K562 (cell line): ENCODE data around the gene MCCD1. TPM values are rescaled to one million over a fixed set of nuclear protein-coding genes. Genes with fewer than 3 reads are reported as not detected.

Source experiments
- BMI1 ChIP-seq: fragments of 150-350 bp; IDR thresholded peaks from 2 replicates; pipeline ENCODE4 v1.6.1; 2014; ENCODE audit warnings: low read length
- BRCA1 ChIP-seq, 2 experiments: fragments of 450-650 bp in 1 of 2; sonication (generic) in 1 of 2; formaldehyde crosslinking in 1 of 2; IDR thresholded peaks; 2 replicates each; pipeline versions ENCODE4 v1.5.0 to v1.6.1; 2017 to 2020; ENCODE audit warnings: mild to moderate bottlenecking in 1 of 2, missing genetic modification reagents in 1 of 2
- BRD9 ChIP-seq: fragments of 450-650 bp; IDR thresholded peaks from 2 replicates; pipeline ENCODE4 v1.6.1; 2018; ENCODE audit warnings: low read depth; ENCODE audit not compliant: partially characterized antibody
- CAMTA2 ChIP-seq: fragments of 250-450 bp; sonication (Bioruptor Pico); conservative IDR thresholded peaks from 2 replicates; pipeline ENCODE4 v1.5.1; 2022
- CCAR2 ChIP-seq: fragments of 200-400 bp; formaldehyde crosslinking; IDR thresholded peaks from 2 replicates; pipeline ENCODE4 v1.6.1; 2017; ENCODE audit warnings: mild to moderate bottlenecking, low read depth, low read length
- CHD4 ChIP-seq: fragments of 200-600 bp; sonication (generic); IDR thresholded peaks from 3 replicates; pipeline ENCODE4 v1.6.1; 2012; ENCODE audit warnings: low read depth, mild to moderate bottlenecking, mixed read lengths, low read length, inconsistent platforms; ENCODE audit not compliant: insufficient read depth, insufficient replicate concordance, poor library complexity, severe bottlenecking
- DLX4 ChIP-seq: fragments of 250-450 bp; sonication (Bioruptor Pico); IDR thresholded peaks from 2 replicates; pipeline ENCODE4 v1.6.1; 2021; ENCODE audit warnings: mild to moderate bottlenecking
- HOXB6 ChIP-seq: fragments of 250-450 bp; sonication (Bioruptor Pico); IDR thresholded peaks from 2 replicates; pipeline ENCODE4 v1.5.1; 2022; ENCODE audit warnings: mild to moderate bottlenecking, borderline replicate concordance
- MTA3 ChIP-seq: fragments of 450-650 bp; formaldehyde crosslinking; IDR thresholded peaks from 2 replicates; pipeline ENCODE4 v1.6.1; 2017; ENCODE audit warnings: mild to moderate bottlenecking, borderline replicate concordance
- MXI1 ChIP-seq: IDR thresholded peaks from 2 replicates; pipeline ENCODE4 v1.6.1; 2011; ENCODE audit warnings: low read depth, mild to moderate bottlenecking, improper control_type of control experiment, low read length
- SRSF3 ChIP-seq: fragments of 200-400 bp; formaldehyde crosslinking; IDR thresholded peaks from 2 replicates; pipeline ENCODE4 v1.6.1; 2016; ENCODE audit warnings: mild to moderate bottlenecking, low read length, moderate library complexity; ENCODE audit not compliant: insufficient read depth
- ZFPM2 ChIP-seq: fragments of 250-450 bp; sonication (Bioruptor Pico); IDR thresholded peaks from 2 replicates; pipeline ENCODE4 v1.5.1; 2022; ENCODE audit warnings: mild to moderate bottlenecking
- ZNF174 ChIP-seq: fragments of 250-450 bp; sonication (Bioruptor Pico); IDR thresholded peaks from 2 replicates; pipeline ENCODE4 v1.4.0; 2020; ENCODE audit warnings: mild to moderate bottlenecking
- ZNF444 ChIP-seq: fragments of 250-450 bp; sonication (Bioruptor Pico); IDR thresholded peaks from 2 replicates; pipeline ENCODE4 v1.4.0; 2020; ENCODE audit warnings: mild to moderate bottlenecking, moderate library complexity
- polyA plus RNA-seq, 8 experiments: library from polyadenylated mRNA; depleted of rRNA in 4 of 8; stranded (reverse) in 5 of 8; unstranded in 3 of 8; fragments of >200 nt; fragmentation: Nextera tagmentation in 2 of 8; fragmentation: Illumina TruSeq in 1 of 8; extraction: Ambion mirVana in 2 of 8; extraction: Trizol in 1 of 8; gene quantifications; 2 replicates each; pipeline versions ENCODE4 v1.2.1 to v1.2.3, GENCODE V29; 2011 to 2014; ENCODE audit warnings: inconsistent platforms in 1 of 8, missing spikeins in 1 of 8
- total RNA-seq, 7 experiments: library from RNA; depleted of rRNA in 6 of 7; stranded (reverse); fragments of >200 nt in 6 of 7; fragmentation: Illumina TruSeq in 2 of 7; extraction: Trizol in 2 of 7; gene quantifications; 2 replicates each; pipeline versions ENCODE4 v1.2.1 to v1.2.3, GENCODE V29; 2011 to 2021; ENCODE audit warnings: low replicate concordance in 1 of 7
- TF ChIP-seq, protein P1 (sequence below): fragments of 250-450 bp; sonication (Bioruptor Pico); IDR thresholded peaks from 2 replicates; pipeline ENCODE4 v1.8.0; 2022; ENCODE audit warnings: inconsistent platforms
- TF ChIP-seq, protein P2 (sequence below), 3 experiments: fragments of 200-800 bp in 1 of 3; sonication (Bioruptor generic) in 1 of 3; sonication (generic) in 1 of 3; formaldehyde crosslinking in 1 of 3; IDR thresholded peaks; 2 replicates each; pipeline versions ENCODE4 v1.6.1 to v1.8.0; 2016 to 2022; ENCODE audit warnings: mild to moderate bottlenecking in 2 of 3, missing compliant biosample characterization in 2 of 3, missing genetic modification characterization in 2 of 3, missing genetic modification reagents in 1 of 3
- TF ChIP-seq, protein P3 (sequence below): sonication (generic); formaldehyde crosslinking; IDR thresholded peaks from 2 replicates; pipeline ENCODE4 v1.8.1; 2023; ENCODE audit warnings: mild to moderate bottlenecking, missing genetic modification reagents
- TF ChIP-seq, protein P4 (sequence below): sonication (generic); formaldehyde crosslinking; IDR thresholded peaks from 2 replicates; pipeline ENCODE4 v1.8.1; 2023; ENCODE audit warnings: mild to moderate bottlenecking, missing genetic modification reagents

MCCD1 gene
- total and polyA plus RNA-seq, 9 of the 15 experiments (the other 6 are each of a cell fraction or from before 2014, with no cell fraction given) = not detected

DNA sequence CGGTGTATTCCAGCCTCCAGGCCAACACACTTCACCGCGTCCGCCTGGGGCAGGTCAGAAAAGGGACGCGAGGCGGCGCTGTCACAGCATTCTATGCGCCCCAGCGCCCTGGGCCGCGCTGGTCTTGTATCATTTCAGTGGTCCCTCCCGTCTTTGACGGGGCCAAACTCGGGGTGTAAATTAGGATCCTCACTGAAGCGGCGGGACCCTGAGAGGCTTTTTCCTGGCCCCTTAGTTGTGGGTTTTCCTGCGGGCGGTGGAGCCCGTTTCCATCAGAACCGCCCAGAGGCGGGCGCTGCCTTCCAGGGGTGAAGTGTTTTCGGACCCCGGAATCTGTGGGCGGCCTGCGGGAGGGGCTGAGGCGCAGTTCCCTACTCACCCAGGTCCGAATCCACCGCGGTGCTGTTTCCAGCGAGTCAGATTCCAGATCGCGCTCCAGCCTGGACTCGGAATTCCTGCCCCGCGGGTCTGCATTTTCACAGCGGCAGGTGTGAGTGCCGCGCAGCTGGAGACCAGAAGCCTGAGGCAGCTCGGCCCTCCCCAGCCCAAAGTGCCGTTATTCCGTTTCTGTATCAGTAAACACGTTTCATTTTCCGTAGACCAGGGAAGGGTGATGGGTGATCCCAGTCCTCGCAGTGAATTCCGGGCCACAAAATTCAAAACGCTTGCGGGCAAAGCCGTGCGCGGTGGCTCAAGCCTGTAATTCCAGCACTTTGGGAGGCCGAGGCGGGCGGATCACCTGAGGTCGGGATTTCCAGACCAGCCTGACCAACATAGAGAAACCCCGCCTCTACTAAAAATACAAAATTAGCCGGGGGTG lies 34.7 kb upstream of the MCCD1 start (continued):
- TF ChIP-seq, protein P1, sequence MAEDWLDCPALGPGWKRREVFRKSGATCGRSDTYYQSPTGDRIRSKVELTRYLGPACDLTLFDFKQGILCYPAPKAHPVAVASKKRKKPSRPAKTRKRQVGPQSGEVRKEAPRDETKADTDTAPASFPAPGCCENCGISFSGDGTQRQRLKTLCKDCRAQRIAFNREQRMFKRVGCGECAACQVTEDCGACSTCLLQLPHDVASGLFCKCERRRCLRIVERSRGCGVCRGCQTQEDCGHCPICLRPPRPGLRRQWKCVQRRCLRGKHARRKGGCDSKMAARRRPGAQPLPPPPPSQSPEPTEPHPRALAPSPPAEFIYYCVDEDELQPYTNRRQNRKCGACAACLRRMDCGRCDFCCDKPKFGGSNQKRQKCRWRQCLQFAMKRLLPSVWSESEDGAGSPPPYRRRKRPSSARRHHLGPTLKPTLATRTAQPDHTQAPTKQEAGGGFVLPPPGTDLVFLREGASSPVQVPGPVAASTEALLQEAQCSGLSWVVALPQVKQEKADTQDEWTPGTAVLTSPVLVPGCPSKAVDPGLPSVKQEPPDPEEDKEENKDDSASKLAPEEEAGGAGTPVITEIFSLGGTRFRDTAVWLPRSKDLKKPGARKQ (CRISPR knock-in tag) = no peak
- TF ChIP-seq BMI1 (no peak), CAMTA2 (no peak), SRSF3 (no peak), HOXB6 (CRISPR knock-in tag) (no peak), ZNF444 (CRISPR knock-in tag) (no peak), ZNF174 (CRISPR knock-in tag) (no peak), MXI1 (no peak), BRD9 (peak; percentile 96), CCAR2 (no peak), ZFPM2 (CRISPR knock-in tag) (no peak), BRCA1 (IDR thresholded peaks at IDR 0.05) (no peak), BRCA1 (CRISPR knock-in tag; IDR thresholded peaks at IDR 0.05) (no peak), DLX4 (no peak), CHD4 (no peak), MTA3 (peak; percentile 84)
- TF ChIP-seq, protein P2, sequence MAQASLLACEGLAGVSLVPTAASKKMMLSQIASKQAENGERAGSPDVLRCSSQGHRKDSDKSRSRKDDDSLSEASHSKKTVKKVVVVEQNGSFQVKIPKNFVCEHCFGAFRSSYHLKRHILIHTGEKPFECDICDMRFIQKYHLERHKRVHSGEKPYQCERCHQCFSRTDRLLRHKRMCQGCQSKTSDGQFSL (CRISPR knock-in tag; IDR thresholded peaks at IDR 0.05) = no peak
- TF ChIP-seq, protein P2 (tag; IDR thresholded peaks at IDR 0.05) = no peak
- TF ChIP-seq, protein P3, sequence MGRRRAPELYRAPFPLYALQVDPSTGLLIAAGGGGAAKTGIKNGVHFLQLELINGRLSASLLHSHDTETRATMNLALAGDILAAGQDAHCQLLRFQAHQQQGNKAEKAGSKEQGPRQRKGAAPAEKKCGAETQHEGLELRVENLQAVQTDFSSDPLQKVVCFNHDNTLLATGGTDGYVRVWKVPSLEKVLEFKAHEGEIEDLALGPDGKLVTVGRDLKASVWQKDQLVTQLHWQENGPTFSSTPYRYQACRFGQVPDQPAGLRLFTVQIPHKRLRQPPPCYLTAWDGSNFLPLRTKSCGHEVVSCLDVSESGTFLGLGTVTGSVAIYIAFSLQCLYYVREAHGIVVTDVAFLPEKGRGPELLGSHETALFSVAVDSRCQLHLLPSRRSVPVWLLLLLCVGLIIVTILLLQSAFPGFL (CRISPR knock-in tag) = peak; percentile 59; the same call in 1 of the 2 replicates
- TF ChIP-seq, protein P4, sequence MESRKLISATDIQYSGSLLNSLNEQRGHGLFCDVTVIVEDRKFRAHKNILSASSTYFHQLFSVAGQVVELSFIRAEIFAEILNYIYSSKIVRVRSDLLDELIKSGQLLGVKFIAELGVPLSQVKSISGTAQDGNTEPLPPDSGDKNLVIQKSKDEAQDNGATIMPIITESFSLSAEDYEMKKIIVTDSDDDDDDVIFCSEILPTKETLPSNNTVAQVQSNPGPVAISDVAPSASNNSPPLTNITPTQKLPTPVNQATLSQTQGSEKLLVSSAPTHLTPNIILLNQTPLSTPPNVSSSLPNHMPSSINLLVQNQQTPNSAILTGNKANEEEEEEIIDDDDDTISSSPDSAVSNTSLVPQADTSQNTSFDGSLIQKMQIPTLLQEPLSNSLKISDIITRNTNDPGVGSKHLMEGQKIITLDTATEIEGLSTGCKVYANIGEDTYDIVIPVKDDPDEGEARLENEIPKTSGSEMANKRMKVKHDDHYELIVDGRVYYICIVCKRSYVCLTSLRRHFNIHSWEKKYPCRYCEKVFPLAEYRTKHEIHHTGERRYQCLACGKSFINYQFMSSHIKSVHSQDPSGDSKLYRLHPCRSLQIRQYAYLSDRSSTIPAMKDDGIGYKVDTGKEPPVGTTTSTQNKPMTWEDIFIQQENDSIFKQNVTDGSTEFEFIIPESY (CRISPR knock-in tag) = peak; percentile 57; the same call in 1 of the 2 replicates
